ENCODE measurements around the gene PHACTR3.

Gene PHACTR3

GRCh38 chr20:59698598-59698997 lies 94.3 kb downstream of the PHACTR3 start:
- no peak for DNase-seq (ENCODE audit: low spot score)

GRCh38 chr20:59701236-59701635 lies 96.9 kb downstream of the PHACTR3 start:
- no peak for DNase-seq (ENCODE audit: low spot score)

GRCh38 chr20:59703046-59703445 lies 98.7 kb downstream of the PHACTR3 start:
- no peak for DNase-seq (ENCODE audit: low spot score)

GRCh38 chr20:59705651-59706399 lies 101.5 kb downstream of the PHACTR3 start:
- no peak for DNase-seq (ENCODE audit: low spot score)

GRCh38 chr20:59706400-59706693 lies 102.0 kb downstream of the PHACTR3 start:
- DNase-seq (ENCODE audit: low spot score), result no peak

GRCh38 chr20:59708326-59708725 lies 104.0 kb downstream of the PHACTR3 start:
- no peak for DNase-seq (ENCODE audit: low spot score)

- no peak for DNase-seq (ENCODE audit: low spot score)
Measured at GRCh38 chr20:59709636-59710035, 105.3 kb downstream of the PHACTR3 start.

GRCh38 chr20:59718071-59718470 lies 113.7 kb downstream of the PHACTR3 start:
- DNase-seq (ENCODE audit: low spot score), result no peak

GRCh38 chr20:59718751-59719150 lies 114.4 kb downstream of the PHACTR3 start:
- DNase-seq (ENCODE audit: low spot score), result no peak

GRCh38 chr20:59720013-59720412 lies 115.7 kb downstream of the PHACTR3 start:
- no peak for DNase-seq (ENCODE audit: low spot score)

- no peak for DNase-seq (ENCODE audit: low spot score)
Measured at GRCh38 chr20:59721386-59721785, 117.0 kb downstream of the PHACTR3 start.

GRCh38 chr20:59723108-59723500 lies 118.8 kb downstream of the PHACTR3 start:
- DNase-seq (ENCODE audit: low spot score), result no peak

- DNase-seq (ENCODE audit: low spot score), result peak; percentile 50
Measured at GRCh38 chr20:59723607-59724456, 119.5 kb downstream of the PHACTR3 start.

- no peak for DNase-seq (ENCODE audit: low spot score)
Measured at GRCh38 chr20:59724457-59725366, 120.4 kb downstream of the PHACTR3 start.

- DNase-seq (ENCODE audit: low spot score), result no peak
Measured at GRCh38 chr20:59725476-59726280, 121.3 kb downstream of the PHACTR3 start.

GRCh38 chr20:59726281-59726595 lies 121.9 kb downstream of the PHACTR3 start:
- no peak for DNase-seq (ENCODE audit: low spot score)

GRCh38 chr20:59728722-59729430 lies 124.5 kb downstream of the PHACTR3 start:
- no peak for DNase-seq (ENCODE audit: low spot score)

- DNase-seq (ENCODE audit: low spot score), result no peak
Measured at GRCh38 chr20:59729506-59729905, 125.2 kb downstream of the PHACTR3 start.

GRCh38 chr20:59730722-59731121 lies 126.4 kb downstream of the PHACTR3 start:
- no peak for DNase-seq (ENCODE audit: low spot score)

- no peak for DNase-seq (ENCODE audit: low spot score)
Measured at GRCh38 chr20:59731376-59731775, 127.0 kb downstream of the PHACTR3 start.

- DNase-seq (ENCODE audit: low spot score), result no peak
Measured at GRCh38 chr20:59733351-59733750, 129.0 kb downstream of the PHACTR3 start.

Data from RKO (cell line).